Activated naive CD4-positive, alpha-beta T cell treated with anti-CD3 and anti-CD28 coated beads, Interleukin-2, amount 10 ng/mL, durations not matched to agents 7 days and 5 days (primary cell): ENCODE results near the gene CDKN2AIP.
A peak's percentile ranks its signal among the peaks of the same experiment; 100 is the strongest.

Experiments
- CTCF ChIA-PET: fragments of 350-600 bp; sonication (Branson Sonifier 250); formaldehyde crosslinking; loops from one replicate; lab custom pipeline; 2021; ENCODE audit warnings: antibody characterized with exemption; lab: Charles Lee
- DNase-seq: peaks from one replicate; pipeline ENCODE4 v3.0.0-alpha.2; 2020
- H3K27ac Mint-ChIP-seq: one replicate; pipeline ENCODE4 v1.8.0; 2021; ENCODE audit warnings: mild to moderate bottlenecking, moderate library complexity, mixed read lengths
- H3K27me3 Mint-ChIP-seq: one replicate; pipeline ENCODE4 v1.8.0; 2021; ENCODE audit warnings: mild to moderate bottlenecking, mixed read lengths
- H3K36me3 Mint-ChIP-seq: one replicate; pipeline ENCODE4 v1.8.0; 2021; ENCODE audit warnings: mixed read lengths
- H3K4me1 Mint-ChIP-seq: one replicate; pipeline ENCODE4 v1.8.0; 2021; ENCODE audit warnings: mixed read lengths
- H3K4me3 Mint-ChIP-seq: one replicate; pipeline ENCODE4 v1.8.0; 2021; ENCODE audit warnings: mild to moderate bottlenecking, moderate library complexity, mixed read lengths
- H3K9me3 Mint-ChIP-seq: one replicate; pipeline ENCODE4 v1.8.0; 2021; ENCODE audit warnings: mixed read lengths

The CDKN2AIP gene

DNA sequence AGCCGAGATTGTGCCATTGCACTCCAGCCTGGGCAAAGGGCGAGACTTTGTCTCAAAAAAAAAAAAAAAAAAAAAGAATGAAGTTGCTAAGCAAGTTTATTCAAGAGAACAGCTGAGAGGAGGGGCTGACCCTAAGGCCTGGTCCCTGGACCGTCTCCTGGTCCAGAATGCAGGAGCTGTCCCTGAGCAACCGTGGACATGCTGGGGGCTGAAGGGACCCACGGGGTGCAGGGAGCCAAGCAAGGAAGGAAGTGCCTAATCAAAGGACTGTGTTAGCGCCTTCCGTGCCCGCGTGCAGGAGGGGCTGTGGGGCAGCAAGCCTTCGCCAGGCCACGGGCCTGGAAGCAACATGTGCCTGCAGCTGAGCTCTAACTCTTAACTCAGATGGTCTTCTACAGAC, 39.1 kb upstream of the CDKN2AIP start:
- Mint-ChIP-seq H3K4me3 (no peak overlapping the region), H3K27ac (no peak overlapping the region)

GRCh38 chr4:183407128-183407585, 37.3 kb upstream of the CDKN2AIP start:
- no peaks in the 10 kb centered on the region for H3K9me3 Mint-ChIP-seq
- peaks cover 38% of the 10 kb centered on the region for H3K27me3 Mint-ChIP-seq
- peak; percentile 92 for DNase-seq
- H3K36me3 Mint-ChIP-seq = no peaks in the 10 kb centered on the region
- H3K4me1 Mint-ChIP-seq = peaks cover 23% of the 10 kb centered on the region
- H3K4me3 Mint-ChIP-seq = peak overlapping the region; percentile 76
- H3K27ac Mint-ChIP-seq = peak overlapping the region; percentile 88
- CTCF ChIA-PET = interaction anchor here (0.7 to 1.7 kb wide), 9 partner anchors 8 to 469 kb away, joined by 3 to 9 read pairs (median 3); no protein-coding TSS in a partner anchor

More for the DNA sequence above, 39.1 kb upstream of the CDKN2AIP start:
- H3K36me3 Mint-ChIP-seq = no peaks in the 10 kb centered on the region
- DNase-seq = no peak
- H3K4me1 Mint-ChIP-seq = peaks cover 22% of the 10 kb centered on the region
- CTCF ChIA-PET = no interaction called here
- peaks cover 46% of the 10 kb centered on the region for H3K27me3 Mint-ChIP-seq
- no peaks in the 10 kb centered on the region for H3K9me3 Mint-ChIP-seq

DNA sequence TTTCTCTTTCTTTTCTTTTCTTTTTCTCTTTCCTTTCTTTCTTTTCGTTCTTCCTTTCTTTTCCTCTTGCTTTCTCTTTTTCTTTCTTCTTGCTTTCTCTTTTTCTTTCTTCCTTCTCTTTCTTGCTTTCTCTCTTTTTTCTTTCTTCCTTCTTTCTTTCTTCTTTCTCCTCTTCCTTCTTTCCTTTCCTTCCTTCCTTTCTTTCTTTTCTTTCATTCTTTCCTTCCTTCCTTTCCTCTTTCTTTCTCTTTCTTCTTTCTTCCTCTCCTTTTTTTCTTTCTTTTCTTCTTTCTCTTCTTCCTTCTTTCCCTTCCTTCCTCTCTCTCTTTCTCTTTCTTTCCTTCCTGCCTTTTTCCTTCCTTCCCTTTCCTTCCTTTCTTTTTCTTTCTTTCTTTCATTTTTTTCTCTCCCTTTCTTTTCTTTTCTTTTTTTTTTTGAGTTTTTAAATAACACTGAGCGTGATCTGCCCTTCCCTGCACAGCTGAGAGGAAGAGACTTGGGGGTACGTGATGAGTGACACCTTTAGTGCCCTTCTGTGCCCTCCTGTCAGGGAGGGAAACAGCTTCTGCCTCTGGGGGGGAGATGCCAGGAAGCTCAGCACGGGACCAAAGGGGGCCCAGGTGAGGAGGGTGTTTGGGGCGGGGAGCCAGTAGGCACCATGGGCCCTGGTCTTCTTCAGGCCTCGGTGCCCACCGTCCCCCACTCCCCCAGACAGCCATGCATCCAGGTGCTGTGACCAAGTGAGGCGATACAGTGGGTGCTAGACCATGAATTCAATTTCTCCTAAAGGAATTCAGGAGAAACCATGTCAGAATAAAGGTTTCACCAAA, 36.6 kb upstream of the CDKN2AIP start:
- H3K36me3 Mint-ChIP-seq = no peaks in the 10 kb centered on the region
- CTCF ChIA-PET = interaction anchor here (0.7 to 1.7 kb wide), 9 partner anchors 8 to 469 kb away, joined by 3 to 9 read pairs (median 3); no protein-coding TSS in a partner anchor
- DNase-seq = no peak
- peak overlapping the region; percentile 88 for H3K27ac Mint-ChIP-seq
- no peaks in the 10 kb centered on the region for H3K9me3 Mint-ChIP-seq
- H3K4me3 Mint-ChIP-seq = peak overlapping the region; percentile 76
- H3K4me1 Mint-ChIP-seq = peaks cover 25% of the 10 kb centered on the region
- peaks cover 31% of the 10 kb centered on the region for H3K27me3 Mint-ChIP-seq

- Mint-ChIP-seq H3K36me3 (no peaks in the 10 kb centered on the region), H3K9me3 (no peaks in the 10 kb centered on the region), H3K4me1 (peaks cover 25% of the 10 kb centered on the region), H3K27ac (no peak overlapping the region), H3K4me3 (no peak overlapping the region), H3K27me3 (peaks cover 25% of the 10 kb centered on the region)
- no peak for DNase-seq
- CTCF ChIA-PET = interaction anchor here (1.5 kb wide), 1 partner anchor 35 kb away, joined by 4 read pairs; no protein-coding TSS in a partner anchor
Measured at GRCh38 chr4:183408796-183409195, 35.6 kb upstream of the CDKN2AIP start.

DNA sequence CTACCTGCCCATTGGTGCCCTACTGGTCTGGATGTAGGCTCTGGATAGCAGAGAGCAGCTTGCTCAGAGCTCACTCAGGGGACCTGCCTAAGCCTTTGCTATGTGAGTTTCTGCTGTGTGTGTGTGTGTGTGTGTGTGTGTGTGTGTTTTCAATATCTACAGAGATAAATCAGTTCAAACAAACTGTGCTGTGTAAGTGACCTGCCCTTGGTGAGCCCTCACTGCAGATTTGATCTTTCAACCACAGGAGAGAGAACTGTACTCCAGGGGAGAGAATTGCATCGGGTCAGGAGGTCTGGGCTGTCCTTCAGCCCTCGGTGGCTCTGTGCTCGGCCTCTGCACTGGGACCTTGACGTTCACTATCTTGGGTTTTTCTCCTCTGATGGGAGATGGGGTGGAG, 35.0 kb upstream of the CDKN2AIP start:
- Mint-ChIP-seq H3K9me3 (no peaks in the 10 kb centered on the region), H3K4me1 (peaks cover 25% of the 10 kb centered on the region), H3K4me3 (no peak overlapping the region), H3K27ac (no peak overlapping the region), H3K27me3 (peaks cover 23% of the 10 kb centered on the region), H3K36me3 (no peaks in the 10 kb centered on the region)
- CTCF ChIA-PET = no interaction called here
- no peak for DNase-seq

- Mint-ChIP-seq H3K4me1 (peaks cover 23% of the 10 kb centered on the region), H3K36me3 (no peaks in the 10 kb centered on the region), H3K27me3 (peaks cover 19% of the 10 kb centered on the region), H3K9me3 (no peaks in the 10 kb centered on the region), H3K4me3 (no peak overlapping the region), H3K27ac (no peak overlapping the region)
- no peak for DNase-seq
- CTCF ChIA-PET = no interaction called here
Measured at GRCh38 chr4:183409934-183410333, 34.5 kb upstream of the CDKN2AIP start.

GRCh38 chr4:183411291-183411861, 33.1 kb upstream of the CDKN2AIP start:
- DNase-seq = no peak
- Mint-ChIP-seq H3K27me3 (peaks cover 24% of the 10 kb centered on the region), H3K36me3 (no peaks in the 10 kb centered on the region), H3K4me1 (peaks cover 20% of the 10 kb centered on the region), H3K4me3 (no peak overlapping the region), H3K27ac (no peak overlapping the region), H3K9me3 (no peaks in the 10 kb centered on the region)
- CTCF ChIA-PET = no interaction called here

- no peak overlapping the region for H3K4me3 Mint-ChIP-seq
- peaks cover 8% of the 10 kb centered on the region for H3K4me1 Mint-ChIP-seq
- no peak overlapping the region for H3K27ac Mint-ChIP-seq
Measured at GRCh38 chr4:183412821-183413220, 31.6 kb upstream of the CDKN2AIP start.

GRCh38 chr4:183413234-183414200, 30.9 kb upstream of the CDKN2AIP start:
- Mint-ChIP-seq H3K4me1 (peaks cover 4% of the 10 kb centered on the region), H3K9me3 (no peaks in the 10 kb centered on the region), H3K36me3 (no peaks in the 10 kb centered on the region), H3K27ac (no peak overlapping the region), H3K27me3 (peaks cover 31% of the 10 kb centered on the region), H3K4me3 (no peak overlapping the region)
- CTCF ChIA-PET = interaction anchor here (1.2 to 1.4 kb wide), 2 partner anchors 10 to 11 kb away, joined by 3 read pairs; no protein-coding TSS in a partner anchor
- DNase-seq = no peak

More at GRCh38 chr4:183412821-183413220, 31.6 kb upstream of the CDKN2AIP start:
- no peaks in the 10 kb centered on the region for H3K9me3 Mint-ChIP-seq
- no peak for DNase-seq
- H3K27me3 Mint-ChIP-seq = peaks cover 31% of the 10 kb centered on the region
- no peaks in the 10 kb centered on the region for H3K36me3 Mint-ChIP-seq
- CTCF ChIA-PET = interaction anchor here (1.4 kb wide), 1 partner anchor 9 kb away, joined by 3 read pairs; no protein-coding TSS in a partner anchor

DNA sequence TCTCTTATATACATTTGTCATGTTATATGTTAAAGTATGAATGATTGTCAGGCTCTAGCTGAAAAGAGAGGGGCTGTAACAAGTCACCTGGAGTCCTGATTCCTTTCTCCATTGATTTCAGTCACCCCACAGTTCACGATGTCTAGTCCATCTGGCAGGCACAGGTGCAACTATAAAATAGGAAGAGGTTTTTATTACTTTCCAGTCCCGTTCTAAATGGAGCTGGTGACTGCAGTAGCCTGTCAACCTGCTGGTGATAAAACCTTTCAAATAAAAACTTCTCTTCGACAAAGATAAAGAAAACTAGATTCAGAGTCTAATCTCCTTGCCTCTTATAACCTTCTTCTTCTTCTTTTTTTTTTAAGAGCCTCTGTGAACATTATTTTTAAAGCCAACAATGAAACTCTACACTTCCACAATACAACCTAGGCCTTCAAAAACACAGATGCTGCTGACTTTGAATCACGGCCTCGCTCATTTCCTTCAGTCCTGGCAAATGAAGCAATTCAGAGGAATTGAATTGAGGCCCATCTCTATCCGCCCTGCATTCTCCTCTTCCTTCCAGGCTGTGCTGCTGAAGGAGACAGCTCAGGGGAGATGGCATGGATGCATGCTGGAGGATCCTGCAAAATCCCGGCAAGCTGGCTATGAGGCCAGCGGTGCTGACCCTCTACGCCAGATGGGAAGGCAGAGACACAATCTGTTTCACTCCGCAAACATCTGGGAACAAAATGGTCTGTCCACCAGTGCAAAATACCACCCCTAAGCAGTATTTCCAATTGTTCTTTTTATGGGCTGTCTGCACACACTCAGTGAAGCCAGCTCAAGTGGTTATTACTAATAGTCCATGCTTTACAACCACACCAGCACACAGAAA, 27.3 kb upstream of the CDKN2AIP start:
- H3K4me1 Mint-ChIP-seq = peaks cover 3% of the 10 kb centered on the region
- H3K36me3 Mint-ChIP-seq = no peaks in the 10 kb centered on the region
- H3K27ac Mint-ChIP-seq = no peak overlapping the region
- peaks cover 29% of the 10 kb centered on the region for H3K27me3 Mint-ChIP-seq
- no peaks in the 10 kb centered on the region for H3K9me3 Mint-ChIP-seq
- no peak for DNase-seq
- H3K4me3 Mint-ChIP-seq = no peak overlapping the region
- CTCF ChIA-PET = no interaction called here

- peaks cover 9% of the 10 kb centered on the region for H3K27me3 Mint-ChIP-seq
- no peak overlapping the region for H3K27ac Mint-ChIP-seq
- H3K9me3 Mint-ChIP-seq = no peaks in the 10 kb centered on the region
- H3K36me3 Mint-ChIP-seq = no peaks in the 10 kb centered on the region
- H3K4me1 Mint-ChIP-seq = peaks cover 12% of the 10 kb centered on the region
- DNase-seq = no peak
- CTCF ChIA-PET = no interaction called here
- H3K4me3 Mint-ChIP-seq = no peak overlapping the region
Measured at GRCh38 chr4:183422962-183423631, 21.3 kb upstream of the CDKN2AIP start.

DNA sequence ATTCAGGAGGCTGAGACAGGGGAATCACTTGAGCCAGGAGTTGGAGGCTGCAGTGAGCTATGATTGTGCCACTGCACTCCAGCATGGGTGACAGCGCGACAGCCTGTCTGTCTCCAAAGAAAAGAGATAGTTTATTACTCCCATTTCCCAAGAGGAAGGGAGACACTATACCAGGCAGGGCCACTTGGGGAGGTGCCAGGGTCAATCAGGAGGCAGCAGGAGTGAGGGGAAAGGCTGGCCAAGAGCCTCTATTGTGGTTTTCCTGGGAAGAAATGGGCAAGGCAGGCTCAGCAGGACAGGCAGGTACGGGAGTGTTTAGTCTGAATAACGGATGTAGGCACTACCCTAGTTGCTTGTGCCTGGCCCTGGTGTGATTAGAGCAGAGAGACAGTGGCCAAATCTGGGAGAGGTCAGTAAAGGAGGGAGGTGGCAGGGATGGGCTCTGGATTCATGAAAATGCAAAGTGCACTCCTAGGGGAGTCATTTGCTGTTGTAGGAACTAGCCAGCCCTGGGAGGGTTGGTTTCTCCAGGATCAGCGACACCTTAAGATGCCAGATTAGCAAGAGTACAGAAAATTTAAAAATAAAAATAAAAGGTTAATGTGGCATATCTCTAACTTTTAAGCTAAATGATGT, 20.2 kb upstream of the CDKN2AIP start:
- DNase-seq = no peak
- no peaks in the 10 kb centered on the region for H3K36me3 Mint-ChIP-seq
- H3K27me3 Mint-ChIP-seq = peaks cover 5% of the 10 kb centered on the region
- peaks cover 15% of the 10 kb centered on the region for H3K4me1 Mint-ChIP-seq
- no peak overlapping the region for H3K27ac Mint-ChIP-seq
- CTCF ChIA-PET = interaction anchor here (1.2 kb wide), 1 partner anchor 10 kb away, joined by 3 read pairs; no protein-coding TSS in a partner anchor
- H3K4me3 Mint-ChIP-seq = no peak overlapping the region
- H3K9me3 Mint-ChIP-seq = no peaks in the 10 kb centered on the region
